ENCODE data around the gene TLCD1. TPM values are rescaled to one million over a fixed set of nuclear protein-coding genes. Genes with fewer than 3 reads are reported as not detected.

TLCD1 gene
- total and polyA plus RNA-seq, 10 donors: 0.97 to 3.5 (median 2.3) TPM; not detected in 1

- peak overlapping the region in 2 of 8 donors; percentile 83 to 91 for H3K4me3 ChIP-seq
- H3K4me1 ChIP-seq: peaks cover 33 to 91% (median 78%) of the 10 kb centered on the region in 6 donors
- intact Hi-C loops (cut with DNase I; ENCODE audit: low total_unique reads): no loop called here
- H3K27me3 ChIP-seq (replicated peaks in 1 of 7): peaks cover 0 to 14% (median 0%) of the 10 kb centered on the region in 7 donors
- no peaks in the 10 kb centered on the region for H3K9me3 ChIP-seq
- peak; percentile 74 for DNase-seq
- peaks cover 0 to 39% (median 25%) of the 10 kb centered on the region in 6 donors for H3K36me3 ChIP-seq
- peak overlapping the region; percentile 13 to 96 (median 82) for H3K27ac ChIP-seq
- 43 to 71% (median 54%) methylated on average over 3 to 5 of the region's 5 CpGs for WGBS, 5 donors
- no peak for TF ChIP-seq POLR2AphosphoS5 (IDR thresholded peaks at IDR 0.05)
- no peak for TF ChIP-seq CTCF (IDR thresholded peaks at IDR 0.05 in 8 of 11, conservative IDR thresholded peaks at IDR 0.05 in 3 of 11)
- no peak for TF ChIP-seq POLR2A (IDR thresholded peaks at IDR 0.05)
Observed at GRCh38 chr17:28746611-28747050, 20.6 kb upstream of the TLCD1 start.

GRCh38 chr17:28745786-28746411 is 19.9 kb upstream of the TLCD1 start:
- Histone ChIP-seq H3K4me3 (peak overlapping the region; percentile 0 to 91 (median 69)), H3K27me3 (replicated peaks in 1 of 7) (peaks cover 0 to 14% (median 0%) of the 10 kb centered on the region in 7 donors), H3K4me1 (peaks cover 34 to 98% (median 85%) of the 10 kb centered on the region in 6 donors), H3K9me3 (no peaks in the 10 kb centered on the region), H3K36me3 (peaks cover 0 to 36% (median 25%) of the 10 kb centered on the region in 6 donors), H3K27ac (peak overlapping the region in 7 of 8 donors; percentile 47 to 96 (median 94))
- WGBS, 5 donors: 73 to 90% (median 82%) methylated on average over 2 to 4 of the region's 4 CpGs
- TF ChIP-seq POLR2A (IDR thresholded peaks at IDR 0.05): no peak
- no peak for TF ChIP-seq CTCF (IDR thresholded peaks at IDR 0.05 in 8 of 11, conservative IDR thresholded peaks at IDR 0.05 in 3 of 11)
- no peak for TF ChIP-seq POLR2AphosphoS5 (IDR thresholded peaks at IDR 0.05)
- intact Hi-C loops (cut with DNase I; ENCODE audit: low total_unique reads): no loop called here
- peak; percentile 72 for DNase-seq

DNA sequence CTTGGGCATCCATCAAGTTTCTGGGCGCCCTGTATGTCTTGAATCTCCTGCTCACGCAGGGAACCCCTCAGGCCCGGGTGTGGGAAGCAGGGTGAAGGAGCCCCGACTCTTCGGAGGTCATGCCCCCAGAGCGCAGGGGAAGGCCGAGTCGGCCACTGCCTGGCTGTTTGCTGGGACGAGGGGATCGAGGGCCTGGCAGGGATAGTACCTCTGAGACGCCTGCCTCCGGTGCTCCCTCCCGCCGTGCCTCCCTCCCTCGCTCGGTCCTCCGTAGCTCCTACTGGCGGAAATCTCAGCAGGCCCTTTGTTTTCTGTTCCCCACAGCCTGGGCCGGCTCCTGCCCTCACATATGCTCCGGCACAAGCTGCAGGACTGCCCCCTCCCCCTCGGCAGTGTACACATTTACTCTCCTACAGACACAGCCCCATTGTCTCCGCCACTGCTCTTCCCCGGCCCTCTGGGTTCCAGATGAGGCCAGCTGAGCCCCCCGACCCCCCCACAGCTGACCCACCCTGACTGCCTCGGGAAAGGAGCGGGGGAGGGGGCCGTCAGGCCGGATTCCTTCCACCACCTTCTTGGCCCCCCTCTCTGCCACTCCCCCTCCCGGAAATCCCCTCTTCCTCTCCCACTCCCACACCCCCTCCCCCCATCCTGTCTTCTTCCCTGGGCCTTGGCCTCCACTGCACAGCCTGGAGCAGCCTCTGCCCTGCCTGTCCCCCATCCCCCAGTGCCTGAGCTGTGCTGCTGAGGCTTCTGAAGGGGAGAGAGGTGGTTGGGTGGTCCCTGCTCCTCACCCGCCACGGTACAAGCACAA is 19.1 kb upstream of the TLCD1 start:
- Histone ChIP-seq H3K9me3 (no peaks in the 10 kb centered on the region), H3K36me3 (peaks cover 0 to 32% (median 25%) of the 10 kb centered on the region in 6 donors), H3K27me3 (replicated peaks in 1 of 7) (peaks cover 0 to 14% (median 0%) of the 10 kb centered on the region in 7 donors), H3K4me3 (peak overlapping the region; percentile 60 to 91 (median 70)), H3K27ac (peak overlapping the region; percentile 81 to 96 (median 93)), H3K4me1 (peaks cover 34 to 98% (median 88%) of the 10 kb centered on the region in 6 donors)
- TF ChIP-seq POLR2AphosphoS5 (IDR thresholded peaks at IDR 0.05): peak in 2 of 3 donors; percentile 50 to 67
- TF ChIP-seq CTCF (IDR thresholded peaks at IDR 0.05 in 8 of 11, conservative IDR thresholded peaks at IDR 0.05 in 3 of 11): no peak
- intact Hi-C loops (cut with DNase I; ENCODE audit: low total_unique reads): no loop called here
- WGBS, 5 donors: 2 to 5% (median 4%) methylated on average over 28 to 31 of the region's 31 CpGs
- peak; percentile 85 for DNase-seq

All from spleen (tissue), 11 donors.